ENCODE measurements around the gene KLF17.

Gene KLF17, protein sequence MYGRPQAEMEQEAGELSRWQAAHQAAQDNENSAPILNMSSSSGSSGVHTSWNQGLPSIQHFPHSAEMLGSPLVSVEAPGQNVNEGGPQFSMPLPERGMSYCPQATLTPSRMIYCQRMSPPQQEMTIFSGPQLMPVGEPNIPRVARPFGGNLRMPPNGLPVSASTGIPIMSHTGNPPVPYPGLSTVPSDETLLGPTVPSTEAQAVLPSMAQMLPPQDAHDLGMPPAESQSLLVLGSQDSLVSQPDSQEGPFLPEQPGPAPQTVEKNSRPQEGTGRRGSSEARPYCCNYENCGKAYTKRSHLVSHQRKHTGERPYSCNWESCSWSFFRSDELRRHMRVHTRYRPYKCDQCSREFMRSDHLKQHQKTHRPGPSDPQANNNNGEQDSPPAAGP

DNA sequence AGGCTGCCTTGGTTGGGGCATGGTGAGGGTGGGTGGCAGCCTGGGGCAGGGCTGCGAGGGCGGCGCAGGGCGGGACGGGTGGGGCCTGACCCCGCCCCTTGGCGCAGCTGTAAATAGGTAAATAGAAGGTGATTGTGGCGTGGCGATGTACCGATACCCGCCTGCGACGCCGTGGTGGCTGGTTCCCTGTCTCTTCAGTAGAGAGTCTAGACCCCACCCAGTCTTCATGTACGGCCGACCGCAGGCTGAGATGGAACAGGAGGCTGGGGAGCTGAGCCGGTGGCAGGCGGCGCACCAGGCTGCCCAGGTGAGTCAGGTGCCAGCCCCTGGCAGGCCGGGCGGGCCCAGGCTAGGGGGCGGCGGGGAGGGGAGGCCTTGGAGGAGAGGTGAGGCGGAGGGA is at the start of gene KLF17:
KLF17 (plus strand) TSS at position 140 of the 400 bp plus-strand sequence; CDS start at position 227, 87 bp downstream.
- DNase-seq = no peak

DNA sequence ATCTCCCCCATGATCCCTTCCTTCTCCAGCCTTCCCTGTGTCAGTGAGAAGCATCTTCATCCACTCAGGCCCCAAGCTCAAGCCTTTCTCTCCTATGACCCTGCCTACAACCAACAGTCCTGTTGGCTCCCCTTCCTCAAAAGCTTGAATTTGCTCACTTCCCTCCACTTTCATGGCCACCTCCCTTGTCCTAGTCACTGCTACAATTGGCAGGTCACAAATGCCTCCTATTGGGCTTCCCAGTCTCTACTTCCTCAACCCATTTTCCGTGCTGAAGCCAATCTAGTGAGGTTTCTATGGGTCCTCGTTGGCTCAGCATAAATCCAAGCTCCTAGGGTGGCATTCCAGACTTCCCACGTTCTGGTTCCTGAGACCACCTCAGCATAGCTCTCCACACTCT is 47.2 kb upstream of the KLF17 start:
- no peak for DNase-seq

DNA sequence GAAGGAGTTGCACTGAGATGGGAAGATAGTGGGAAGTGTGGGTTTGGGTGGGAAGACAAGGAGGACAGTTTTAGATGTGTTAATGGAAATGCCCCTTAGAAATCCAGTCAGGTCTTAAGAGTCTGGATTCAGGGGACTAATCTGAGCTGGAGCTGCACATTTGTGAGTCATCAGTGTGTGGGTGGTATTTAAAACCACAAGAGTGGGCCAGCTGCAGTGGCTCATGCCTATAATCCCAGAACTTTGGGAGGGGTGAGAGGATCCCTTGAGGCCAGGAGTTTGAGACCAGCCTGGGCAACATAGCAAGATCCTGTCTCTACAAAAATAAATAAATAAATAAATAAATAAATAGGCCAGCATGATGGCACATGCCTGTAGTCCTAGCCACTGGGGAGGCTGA is 46.4 kb upstream of the KLF17 start:
- no peak for DNase-seq

DNA sequence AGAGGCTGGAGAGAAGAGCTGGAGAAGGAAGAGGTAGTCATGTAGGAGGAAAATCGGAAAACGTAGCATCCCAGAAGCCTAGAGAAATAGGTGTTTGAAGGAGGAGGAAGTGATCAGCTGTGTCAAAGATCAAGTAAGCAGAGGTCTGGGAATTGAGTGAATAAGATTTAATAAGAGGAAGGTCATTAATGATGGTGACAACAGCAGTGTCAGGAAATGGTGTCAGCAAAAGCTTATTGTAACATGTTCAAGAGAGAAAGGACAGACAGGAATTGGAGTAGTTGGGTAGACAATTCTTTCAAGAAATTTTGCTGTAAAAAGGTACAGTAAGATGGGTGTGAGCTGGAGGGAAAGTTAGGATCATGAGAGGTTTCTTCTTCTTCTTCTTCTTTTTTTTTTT is 45.8 kb upstream of the KLF17 start:
- no peak for DNase-seq

DNA sequence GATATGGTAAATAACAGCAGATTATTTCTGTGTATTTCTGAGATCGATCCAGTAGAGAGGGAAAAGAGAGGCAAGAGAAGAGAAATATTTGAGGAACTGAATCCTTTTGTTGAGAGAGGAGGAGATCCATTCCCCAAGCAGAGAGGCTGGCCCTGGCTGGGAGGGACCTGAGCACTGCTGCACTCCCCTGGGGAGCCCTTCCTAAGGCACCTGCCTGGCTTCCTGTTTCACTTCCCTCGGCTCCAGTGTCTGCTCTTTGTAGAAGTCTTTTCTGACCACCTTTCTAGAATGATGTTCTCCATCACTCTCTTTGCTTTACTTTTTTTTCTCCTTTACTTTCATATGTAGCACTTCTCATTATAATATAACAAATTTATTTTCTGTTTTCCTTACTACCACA is 45.1 kb upstream of the KLF17 start:
- no peak for DNase-seq

DNA sequence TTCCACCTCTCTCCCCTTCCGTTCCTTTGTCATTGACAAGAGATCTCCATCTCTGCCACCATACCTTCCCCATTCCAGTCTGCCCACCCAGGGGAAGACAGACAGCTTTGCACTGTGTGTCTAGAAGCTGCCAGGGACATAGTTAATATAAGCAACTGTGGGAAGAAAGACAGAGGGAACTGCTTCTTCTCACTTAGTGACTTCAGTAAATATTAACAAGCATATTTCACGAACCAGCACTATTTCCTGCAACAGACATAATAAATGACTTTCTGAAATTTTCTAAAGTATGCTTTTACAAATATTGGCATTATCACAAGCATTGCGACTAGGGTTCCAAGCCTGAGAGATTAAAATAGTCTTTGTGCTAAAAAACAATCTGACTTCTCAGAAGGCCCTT is 44.2 kb upstream of the KLF17 start:
- no peak for DNase-seq

DNA sequence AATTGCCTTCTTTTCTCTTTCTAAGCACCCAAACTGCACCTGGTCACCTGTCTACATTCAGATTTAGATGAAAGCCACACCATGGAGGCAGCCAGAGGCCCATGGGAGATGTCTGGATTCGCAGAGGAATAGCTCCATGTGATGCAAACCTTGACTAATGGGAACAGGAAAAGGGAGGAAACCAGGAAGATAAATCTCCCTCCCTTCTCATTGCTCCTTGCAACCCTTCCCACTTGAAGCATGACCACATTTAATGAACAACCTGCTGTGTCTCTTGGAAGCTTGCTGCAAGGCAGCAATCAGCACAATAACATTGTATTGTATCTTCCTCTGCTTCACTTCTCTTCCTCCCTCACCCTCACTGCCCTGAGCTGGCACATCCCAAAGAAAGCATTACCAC is 42.6 kb upstream of the KLF17 start:
- no peak for DNase-seq

DNA sequence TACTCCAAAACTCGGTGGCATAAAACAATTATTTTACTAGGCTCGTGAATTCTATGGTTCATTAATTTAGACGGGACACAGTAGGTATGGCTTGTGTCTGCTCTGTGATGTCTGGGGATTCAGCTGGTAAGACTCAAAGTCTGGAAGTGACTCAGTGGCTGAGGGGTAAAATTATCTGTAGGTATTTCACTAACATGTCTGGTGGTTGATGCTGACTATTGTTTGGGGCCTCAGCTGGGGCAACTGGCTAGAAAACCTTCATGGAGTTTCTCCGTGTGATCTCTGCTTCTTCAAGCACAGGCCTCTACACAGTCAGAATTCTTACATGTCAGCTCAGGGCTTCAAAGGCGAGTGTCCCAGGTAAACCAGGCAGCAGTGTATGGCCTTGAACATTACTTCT is 41.2 kb upstream of the KLF17 start:
- no peak for DNase-seq

DNA sequence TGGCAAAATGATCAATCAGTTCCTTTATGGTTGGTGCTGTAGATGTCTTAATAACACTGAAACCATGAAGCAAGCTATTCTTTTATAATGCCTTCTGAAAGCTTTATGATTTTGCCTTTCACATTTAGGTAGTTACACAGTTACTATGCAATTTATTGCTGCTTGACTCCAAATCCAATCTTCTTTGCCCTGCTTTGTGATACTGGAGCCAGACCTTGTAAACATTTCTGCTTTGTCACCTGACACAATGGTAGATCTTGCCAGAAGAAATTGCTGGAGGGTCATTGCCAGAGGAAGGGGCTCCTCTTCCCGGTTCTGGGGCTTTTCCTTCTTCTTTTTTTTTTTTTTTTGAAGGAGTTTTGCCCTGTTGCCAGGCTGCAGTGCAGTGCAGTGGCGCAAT is 40.5 kb upstream of the KLF17 start:
- DNase-seq = no peak

DNA sequence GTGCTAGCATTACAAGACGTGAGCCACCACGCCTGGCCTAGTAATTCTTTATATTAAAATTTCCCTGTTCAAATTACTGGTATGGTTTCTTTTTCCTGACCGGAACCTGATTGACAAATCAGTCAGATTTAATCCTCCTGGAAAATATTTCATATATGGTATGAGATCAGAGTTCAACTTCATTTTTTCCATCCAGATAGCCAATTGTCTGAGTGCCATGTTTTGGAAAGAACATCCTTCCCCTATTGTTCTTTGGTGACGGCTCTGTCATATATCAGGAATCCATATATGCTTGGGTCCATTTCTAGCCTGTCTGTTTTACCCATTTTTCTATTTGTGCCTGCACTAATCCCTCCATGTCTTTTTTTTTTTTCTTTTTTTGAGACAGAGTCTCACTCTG is 39.1 kb upstream of the KLF17 start:
- DNase-seq = no peak

DNA sequence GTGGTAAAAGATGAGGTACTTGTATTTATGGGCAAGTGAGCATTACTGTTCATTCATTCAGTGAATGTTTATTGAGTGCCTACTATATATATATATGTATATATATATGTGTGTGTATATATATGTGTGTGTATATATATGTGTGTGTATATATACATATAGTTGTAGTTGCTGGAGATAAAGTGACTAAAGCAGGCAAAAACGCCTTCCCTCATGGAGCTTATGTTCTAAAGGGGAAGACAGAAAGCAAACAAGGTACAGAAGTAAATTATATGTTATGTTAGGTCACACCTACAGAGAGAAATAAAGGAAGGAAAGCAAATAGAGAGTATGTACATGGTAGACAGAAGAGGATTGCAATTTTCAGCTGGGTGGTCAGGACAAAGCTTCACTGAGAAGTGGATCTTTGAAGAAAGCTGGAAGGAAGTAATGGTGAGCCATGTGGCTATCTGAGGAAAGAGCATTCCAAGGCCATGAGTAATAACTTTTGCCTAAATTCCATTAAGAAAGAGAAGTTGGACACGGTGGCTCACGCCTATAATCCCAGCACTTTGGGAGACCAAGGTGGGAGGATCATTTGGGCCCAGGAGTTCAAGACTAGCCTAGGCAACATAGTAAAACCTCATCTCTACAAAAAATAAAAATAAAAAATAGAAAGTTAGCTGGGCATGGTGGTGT is 33.5 kb upstream of the KLF17 start:
- no peak for DNase-seq

DNA sequence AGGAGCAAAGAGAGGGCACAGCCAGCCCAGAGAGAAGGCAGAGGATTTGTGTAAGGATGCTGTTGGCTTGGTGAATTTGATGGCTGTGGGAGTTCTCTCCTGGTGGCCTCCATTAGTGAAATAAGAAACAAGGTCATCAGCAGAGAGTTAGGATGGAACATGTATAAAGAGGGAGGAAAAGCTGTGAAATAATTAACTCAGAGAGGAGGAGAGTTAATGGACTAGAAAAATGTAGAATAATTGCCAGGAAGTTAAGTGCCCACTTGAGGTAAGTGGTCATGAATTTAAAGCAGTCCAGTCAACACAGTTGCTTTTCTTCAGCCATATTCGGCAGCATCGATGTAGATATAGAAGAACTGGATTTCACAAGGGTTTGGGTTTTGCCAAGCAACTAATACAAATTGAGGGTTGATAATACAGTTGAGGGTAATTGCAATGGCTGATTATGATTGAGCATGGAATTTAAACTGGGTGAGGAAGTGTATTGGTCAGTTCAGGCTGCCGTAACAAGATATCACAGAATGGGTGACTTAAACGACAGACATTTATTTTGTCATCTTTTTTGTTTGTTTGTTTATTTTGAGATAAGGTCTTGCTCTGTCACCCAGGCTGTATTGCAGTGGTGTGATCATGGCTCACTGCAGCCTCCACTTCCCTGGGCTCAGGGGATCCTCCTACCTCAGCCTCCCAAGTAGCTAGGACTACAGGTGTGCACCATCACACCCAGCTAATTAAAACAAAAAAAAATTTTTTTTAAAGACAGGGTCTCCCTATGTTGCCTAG is 31.7 kb upstream of the KLF17 start:
- no peak for DNase-seq

DNA sequence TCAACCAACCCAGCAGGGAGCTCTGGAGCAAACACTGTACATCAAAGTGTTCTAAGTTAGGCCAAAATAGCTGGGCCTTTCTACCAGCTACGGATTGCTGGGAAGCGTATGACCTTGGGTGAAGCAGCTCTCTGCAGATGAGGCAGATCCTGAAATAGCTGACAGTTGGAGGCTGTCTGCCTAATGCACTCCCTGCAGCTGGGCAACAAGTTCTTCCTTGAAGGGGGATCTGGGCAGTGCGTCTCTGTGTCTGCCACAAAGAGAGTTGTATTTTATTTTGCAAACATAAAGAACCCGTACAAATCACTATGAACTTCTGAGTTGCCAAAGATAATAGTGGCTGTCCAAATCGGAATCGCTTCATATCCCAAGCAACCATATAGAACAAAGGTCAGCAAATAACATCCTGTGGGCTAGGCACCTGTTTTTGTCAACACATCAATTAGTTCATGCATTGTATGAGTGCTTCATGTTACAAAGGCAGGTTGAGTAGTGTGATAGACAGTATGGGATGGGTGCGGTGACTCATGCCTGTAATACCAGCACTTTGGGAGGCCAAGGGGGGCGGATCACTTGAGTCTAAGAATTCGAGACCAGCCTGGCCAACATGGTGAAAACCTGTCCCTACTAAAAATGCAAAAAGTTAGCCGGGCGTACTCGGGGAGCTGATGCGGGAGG is 29.1 kb upstream of the KLF17 start:
- DNase-seq = no peak

DNA sequence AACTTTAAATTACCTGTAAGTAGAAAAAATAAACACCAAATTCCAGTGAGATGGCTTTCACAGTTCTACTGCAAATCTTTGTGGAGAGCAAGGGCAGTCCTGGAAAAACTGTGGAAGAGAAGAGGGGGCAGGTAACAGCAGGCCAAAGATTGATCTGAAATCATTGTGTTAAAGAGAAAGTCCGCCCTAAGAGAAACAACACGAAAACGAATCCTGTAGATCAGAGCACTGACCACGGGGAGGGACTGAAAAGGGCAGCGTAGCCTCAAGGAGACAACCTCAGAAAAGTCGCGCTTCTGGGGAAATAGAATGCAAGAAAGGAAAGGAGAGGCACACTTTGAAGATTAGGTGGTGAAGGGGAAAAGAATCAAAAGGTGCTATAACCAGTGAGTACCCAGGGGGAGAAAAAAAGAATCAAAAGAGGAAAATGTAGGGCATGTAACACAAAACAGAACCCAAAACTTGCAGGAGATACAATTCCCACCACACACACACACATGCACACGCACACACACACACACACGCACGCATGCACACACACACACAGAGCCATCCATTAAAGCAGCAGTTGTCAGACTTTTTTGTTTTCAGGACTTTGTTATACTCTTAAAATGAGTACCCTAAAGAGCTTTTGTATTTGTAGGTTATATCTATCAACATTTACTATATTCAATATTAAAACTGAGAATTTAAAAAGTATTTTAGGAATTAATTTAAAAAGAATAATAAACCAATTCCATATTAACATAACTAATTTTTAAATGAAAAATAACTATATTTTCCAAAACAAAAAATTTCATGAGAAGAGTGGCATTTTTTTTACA is 28.0 kb upstream of the KLF17 start:
- DNase-seq = no peak

DNA sequence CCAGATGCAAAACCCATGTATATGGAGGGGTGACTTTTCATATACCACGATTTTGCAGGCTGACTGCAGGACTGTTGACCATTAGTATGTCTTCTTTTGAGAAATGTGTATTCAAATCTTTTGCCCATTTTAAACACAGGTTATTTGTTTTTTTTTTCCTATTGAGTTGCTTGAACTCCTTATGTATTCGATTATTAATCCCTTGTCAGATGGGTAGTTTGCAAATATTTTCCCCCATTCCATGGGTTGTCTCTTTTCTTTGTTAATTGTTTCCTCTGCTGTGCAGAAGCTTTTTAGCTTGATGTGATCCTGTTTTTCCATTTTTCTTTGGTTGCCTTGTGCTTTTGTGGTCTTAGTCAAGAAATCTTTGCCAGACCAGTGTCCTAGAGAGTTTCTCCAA is 24.6 kb upstream of the KLF17 start:
- no peak for DNase-seq

DNA sequence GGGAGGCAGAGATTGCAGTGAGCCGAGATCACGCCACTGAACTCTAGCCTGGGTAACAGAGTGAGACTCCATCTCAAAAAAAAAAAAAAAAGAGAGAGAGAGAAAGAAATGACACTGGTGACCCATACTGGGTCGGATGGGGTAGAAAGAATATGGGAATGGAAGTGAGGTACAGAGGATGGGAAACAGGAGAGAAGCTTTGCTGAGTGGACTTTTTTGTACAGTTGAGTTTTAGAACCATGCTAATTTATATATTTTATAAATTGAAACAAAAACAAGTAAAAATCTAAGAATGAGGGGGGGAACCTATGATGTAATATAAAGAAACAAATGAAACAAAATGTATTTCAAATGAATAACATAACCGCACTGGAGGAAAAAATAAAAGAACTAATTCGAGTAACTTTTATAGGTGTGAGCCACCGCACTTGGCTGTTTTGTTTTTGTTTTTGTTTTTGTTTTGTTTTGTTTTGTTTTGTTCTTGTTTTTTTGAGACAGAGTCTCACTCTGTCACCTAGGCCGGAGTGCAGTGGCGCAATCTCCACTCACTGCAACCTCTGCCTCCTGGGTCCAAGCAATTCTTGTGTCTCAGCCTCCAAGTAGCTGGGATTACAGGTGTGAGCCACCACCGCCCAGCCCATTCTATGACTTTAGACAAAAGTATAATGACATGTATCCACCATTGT is 18.3 kb upstream of the KLF17 start:
- no peak for DNase-seq

DNA sequence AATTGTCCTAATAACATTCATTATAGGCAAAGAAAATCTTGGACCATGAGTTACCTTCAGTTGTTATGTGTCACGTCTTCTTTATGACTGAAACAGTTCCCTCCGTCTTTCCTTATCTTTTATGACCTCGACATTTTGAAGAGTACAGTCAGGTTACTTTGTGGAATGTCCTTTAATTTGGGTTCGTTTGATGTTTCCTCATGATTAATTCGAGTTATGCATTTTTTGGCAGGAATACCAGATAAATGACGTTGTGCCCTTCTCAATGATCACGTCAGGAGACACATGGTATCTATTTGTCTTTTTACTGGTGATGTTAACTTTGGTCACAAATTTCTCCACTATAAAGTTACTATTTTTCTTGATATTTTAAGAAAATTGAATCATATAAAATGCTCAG is 17.3 kb upstream of the KLF17 start:
- DNase-seq = no peak

DNA sequence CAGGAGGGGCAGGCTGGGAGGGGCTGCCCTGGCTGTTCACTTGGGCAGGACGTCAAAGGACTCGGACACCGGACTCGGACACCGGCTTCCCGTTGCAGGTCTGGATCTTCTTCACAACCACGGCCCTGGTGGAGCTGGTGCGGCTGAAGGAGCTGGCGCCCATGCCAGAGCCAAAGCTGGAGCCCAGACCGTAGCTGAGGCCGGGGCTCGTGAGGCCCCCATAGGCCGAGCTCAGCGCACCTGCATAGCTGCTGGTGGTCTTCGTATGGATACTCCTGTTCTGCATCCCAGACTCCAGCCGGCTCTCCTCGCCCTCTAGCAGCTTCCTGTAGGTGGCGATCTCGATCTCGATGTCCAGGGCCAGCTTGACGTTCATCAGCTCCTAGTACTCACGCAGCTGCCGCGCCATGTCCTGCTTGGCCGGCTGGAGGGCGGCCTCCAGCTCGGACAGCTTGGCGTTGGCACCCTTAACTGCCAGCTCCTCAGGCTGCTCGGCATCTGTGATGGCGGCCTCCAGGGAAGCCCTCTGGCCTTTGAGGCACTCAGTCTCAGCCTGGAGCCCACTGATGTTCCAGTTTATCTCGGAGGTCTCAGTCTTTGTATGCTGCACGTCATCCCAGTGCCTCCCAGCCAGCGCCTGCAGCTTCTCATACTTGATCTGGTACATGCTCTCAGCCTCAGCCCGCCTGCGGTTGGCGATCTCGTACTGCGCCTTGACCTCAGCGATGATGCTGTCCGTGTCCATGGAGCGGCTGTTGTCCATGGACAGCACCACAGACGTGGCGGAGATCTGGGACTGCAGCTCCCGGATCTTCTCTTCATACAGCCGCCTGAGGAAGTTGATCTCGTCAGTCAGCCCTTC is 15.1 kb upstream of the KLF17 start:
- no peak for DNase-seq

DNA sequence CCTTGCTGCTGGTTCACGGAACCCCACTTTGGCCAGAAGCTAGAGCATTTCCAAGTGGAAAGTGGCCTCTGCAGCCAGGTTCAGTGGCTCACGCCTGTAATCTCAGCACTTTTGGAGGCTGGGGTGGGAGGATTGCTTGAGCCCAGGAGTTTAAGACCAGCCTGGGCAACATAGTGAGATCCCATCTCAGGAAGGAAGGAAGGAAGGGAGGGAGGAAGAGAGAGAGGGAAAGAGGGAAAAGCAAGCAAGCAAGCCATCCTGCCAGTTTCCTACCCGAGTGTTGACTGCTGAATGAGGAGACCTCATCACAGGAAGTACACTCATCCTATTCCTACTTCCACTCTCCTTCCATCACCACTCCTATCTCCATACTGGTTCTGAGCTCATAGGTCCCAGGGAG is 12.8 kb upstream of the KLF17 start:
- DNase-seq = no peak

DNA sequence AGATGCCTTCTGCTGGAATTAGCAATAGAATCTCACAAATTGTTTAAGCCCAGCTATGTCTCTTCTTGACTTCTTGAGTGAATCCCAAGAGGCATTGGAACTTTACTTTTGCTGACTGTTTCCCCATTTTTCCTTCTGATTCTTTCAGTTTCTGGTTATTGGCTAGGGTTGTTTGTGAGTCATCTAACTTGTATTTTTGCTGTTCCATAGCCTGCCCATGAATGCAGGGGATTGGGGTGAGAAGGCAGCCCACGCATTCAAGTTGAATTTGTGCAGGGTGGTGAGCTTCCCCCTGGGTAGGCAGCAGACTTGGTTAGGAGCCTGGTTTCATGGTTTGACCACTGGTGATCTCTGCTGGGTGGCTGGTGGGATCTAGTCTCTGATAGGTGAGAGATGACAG is 10.4 kb upstream of the KLF17 start:
- no peak for DNase-seq

DNA sequence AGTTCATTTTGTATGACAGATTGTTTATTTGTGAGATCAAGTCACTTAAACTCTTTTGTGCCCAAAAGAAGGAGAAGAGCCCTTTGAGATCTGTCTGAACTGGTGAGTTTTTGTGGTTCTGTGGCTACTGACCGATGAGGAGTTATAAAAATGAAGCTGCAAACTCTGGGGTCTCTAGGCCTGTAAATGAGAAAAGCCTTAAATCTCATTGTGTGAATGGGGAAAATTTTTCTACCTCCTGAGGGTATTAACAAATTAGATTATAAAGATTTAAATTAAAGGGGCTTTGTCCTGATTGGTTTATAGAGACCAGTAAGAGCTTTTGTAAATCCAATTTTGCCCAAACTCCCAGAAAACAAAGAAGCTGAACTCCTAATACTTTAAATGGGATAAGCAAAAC is 9.7 kb upstream of the KLF17 start:
- DNase-seq = no peak

All from activated CD8-positive, alpha-beta memory T cell treated with anti-CD3 and anti-CD28 coated beads, Interleukin-2, amount 50 U/mL, for 4 hours (primary cell).